K562 (cell line): ENCODE results near the gene TFCP2L1. TPM values are rescaled to one million over a fixed set of nuclear protein-coding genes. Genes with fewer than 3 reads are reported as not detected.

ENCODE experiments used
- HOXB6 ChIP-seq: fragments of 250-450 bp; sonication (Bioruptor Pico); IDR thresholded peaks from 2 replicates; pipeline ENCODE4 v1.5.1; 2022; ENCODE audit warnings: mild to moderate bottlenecking, borderline replicate concordance
- ILK ChIP-seq: fragments of 450-650 bp; IDR thresholded peaks from 2 replicates; pipeline ENCODE4 v1.6.1; 2016; ENCODE audit warnings: missing genetic modification characterization, low read depth, mild to moderate bottlenecking, missing compliant biosample characterization, moderate library complexity, borderline replicate concordance
- KLF10 ChIP-seq: fragments of 250-450 bp; sonication (Bioruptor Pico); IDR thresholded peaks from 2 replicates; pipeline ENCODE4 v1.6.1; 2021; ENCODE audit warnings: matching md5 sums
- NFXL1 ChIP-seq: fragments of 450-650 bp; formaldehyde crosslinking; IDR thresholded peaks from 2 replicates; pipeline ENCODE4 v1.4.0; 2021; ENCODE audit warnings: mild to moderate bottlenecking
- PYGO2 ChIP-seq: fragments of 450-650 bp; IDR thresholded peaks from 2 replicates; pipeline ENCODE4 v1.6.1; 2016; ENCODE audit warnings: mild to moderate bottlenecking, missing genetic modification characterization, moderate library complexity, missing compliant biosample characterization
- SP2 ChIP-seq: IDR thresholded peaks from 2 replicates; pipeline ENCODE4 v1.6.1; 2011; ENCODE audit warnings: mild to moderate bottlenecking, low read depth, low read length, moderate library complexity; ENCODE audit not compliant: poor library complexity, severe bottlenecking; ENCODE audit errors: extremely low read depth
- SUPT5H ChIP-seq: fragments of 450-650 bp; IDR thresholded peaks from 2 replicates; pipeline ENCODE4 v1.6.1; 2016
- WHSC1 ChIP-seq: IDR thresholded peaks from one replicate; pipeline ENCODE4 v1.6.1; 2012; ENCODE audit warnings: low read length, control low read depth, inconsistent platforms
- XRCC3 ChIP-seq: fragments of 450-650 bp; IDR thresholded peaks from 2 replicates; pipeline ENCODE4 v1.6.1; 2017; ENCODE audit warnings: mild to moderate bottlenecking, moderate library complexity
- ZNF24 ChIP-seq: fragments of 450-650 bp; IDR thresholded peaks from 2 replicates; pipeline ENCODE4 v1.6.1; 2016
- ZNF766 ChIP-seq: fragments of 200-800 bp; sonication (Bioruptor generic); conservative IDR thresholded peaks from 2 replicates; pipeline ENCODE4 v1.6.1; 2016; ENCODE audit warnings: missing genetic modification characterization, missing compliant biosample characterization
- polyA plus RNA-seq, 8 experiments: library from polyadenylated mRNA; depleted of rRNA in 4 of 8; stranded (reverse) in 5 of 8; unstranded in 3 of 8; fragments of >200 nt; fragmentation: Nextera tagmentation in 2 of 8; fragmentation: Illumina TruSeq in 1 of 8; extraction: Ambion mirVana in 2 of 8; extraction: Trizol in 1 of 8; gene quantifications; 2 replicates each; pipeline versions ENCODE4 v1.2.1 to v1.2.3, GENCODE V29; 2011 to 2014; ENCODE audit warnings: inconsistent platforms in 1 of 8, missing spikeins in 1 of 8
- total RNA-seq, 7 experiments: library from RNA; depleted of rRNA in 6 of 7; stranded (reverse); fragments of >200 nt in 6 of 7; fragmentation: Illumina TruSeq in 2 of 7; extraction: Trizol in 2 of 7; gene quantifications; 2 replicates each; pipeline versions ENCODE4 v1.2.1 to v1.2.3, GENCODE V29; 2011 to 2021; ENCODE audit warnings: low replicate concordance in 1 of 7
- TF ChIP-seq, protein P1 (sequence below): fragments of 250-450 bp; sonication (Bioruptor Pico); IDR thresholded peaks from 2 replicates; pipeline ENCODE4 v1.4.0; 2020; ENCODE audit warnings: mild to moderate bottlenecking

TFCP2L1 gene
- total and polyA plus RNA-seq, 9 of the 15 experiments (the other 6 are each of a cell fraction or from before 2014, with no cell fraction given), result 0.08 to 1.00 (median 0.42) TPM

DNA sequence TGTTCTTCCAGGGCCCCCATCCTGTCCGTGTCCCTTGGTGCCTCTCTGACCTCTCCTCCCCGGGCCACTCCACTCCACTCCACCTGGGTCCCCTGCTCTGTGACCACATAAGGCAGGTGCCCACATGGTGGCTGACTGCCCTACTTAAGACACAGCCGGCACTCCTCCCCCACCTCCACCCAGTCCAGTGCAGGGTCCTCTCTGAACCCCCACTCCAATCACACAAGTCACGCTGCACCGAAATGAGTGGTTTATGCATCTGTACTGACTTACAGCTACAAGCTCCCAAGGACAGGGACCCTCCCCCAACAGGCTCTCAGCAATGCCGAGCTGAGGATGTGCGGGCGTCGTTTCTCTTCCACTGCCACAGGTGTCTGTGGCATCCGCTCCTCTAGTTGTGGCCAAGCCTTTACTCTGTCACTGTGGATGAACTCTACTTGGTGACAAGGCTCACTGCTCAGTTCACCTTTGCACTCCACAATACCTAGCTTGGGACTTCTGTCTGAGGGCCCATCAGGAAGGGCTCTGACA, 48.3 kb downstream of the TFCP2L1 start (continued):
- TF ChIP-seq SP2 (no peak), WHSC1 (no peak), XRCC3 (no peak), KLF10 (no peak), ZNF24 (no peak), HOXB6 (CRISPR knock-in tag) (no peak), ZNF766 (no peak), NFXL1 (CRISPR knock-in tag) (no peak), ILK (tag) (no peak), PYGO2 (tag) (no peak), SUPT5H (no peak)
- TF ChIP-seq, protein P1, sequence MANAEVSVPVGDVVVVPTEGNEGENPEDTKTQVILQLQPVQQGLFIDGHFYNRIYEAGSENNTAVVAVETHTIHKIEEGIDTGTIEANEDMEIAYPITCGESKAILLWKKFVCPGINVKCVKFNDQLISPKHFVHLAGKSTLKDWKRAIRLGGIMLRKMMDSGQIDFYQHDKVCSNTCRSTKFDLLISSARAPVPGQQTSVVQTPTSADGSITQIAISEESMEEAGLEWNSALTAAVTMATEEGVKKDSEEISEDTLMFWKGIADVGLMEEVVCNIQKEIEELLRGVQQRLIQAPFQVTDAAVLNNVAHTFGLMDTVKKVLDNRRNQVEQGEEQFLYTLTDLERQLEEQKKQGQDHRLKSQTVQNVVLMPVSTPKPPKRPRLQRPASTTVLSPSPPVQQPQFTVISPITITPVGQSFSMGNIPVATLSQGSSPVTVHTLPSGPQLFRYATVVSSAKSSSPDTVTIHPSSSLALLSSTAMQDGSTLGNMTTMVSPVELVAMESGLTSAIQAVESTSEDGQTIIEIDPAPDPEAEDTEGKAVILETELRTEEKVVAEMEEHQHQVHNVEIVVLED (CRISPR knock-in tag), result no peak
